ENCODE data around the gene ANKRD63.
A peak's percentile ranks its signal among the peaks of the same experiment; 100 is the strongest.

ANKRD63 gene

GRCh38 chr15:40239693-40240618 is 42.9 kb downstream of the ANKRD63 start:
- no peak for DNase-seq

- no peak for DNase-seq
These were observed 43.5 kb downstream of the ANKRD63 start for GRCh38 chr15:40239404-40239692.

GRCh38 chr15:40238532-40239403 is 44.1 kb downstream of the ANKRD63 start, which contains the start of gene PAK6:
Gene PAK6, plus strand, starts transcription at chr15:40239063. Its CDS starts 25,723 bp downstream, at chr15:40264786.
- DNase-seq = peak; percentile 60

- peak; percentile 19 for DNase-seq
These were observed 47.5 kb downstream of the ANKRD63 start for GRCh38 chr15:40235201-40235885.

GRCh38 chr15:40234783-40235182 is 48.1 kb downstream of the ANKRD63 start:
- DNase-seq = peak; percentile 58

- no peak for DNase-seq
These were observed 48.9 kb downstream of the ANKRD63 start for GRCh38 chr15:40233727-40234577.

- no peak for DNase-seq
These were observed 50.2 kb downstream of the ANKRD63 start for GRCh38 chr15:40232625-40233070.

All from RPMI8226 (cell line).